Lung (tissue), 12 donors: ENCODE measurements around the gene AGPS. TPM values are rescaled to one million over a fixed set of nuclear protein-coding genes. Genes with fewer than 3 reads are reported as not detected.

Experiments
- ATAC-seq: fragments of 200-7000 bp; cut with Tn5 transposase; one replicate; pipeline ENCODE4 v1.9.1; 2020; ENCODE audit warnings: moderate number of reproducible peaks; ENCODE audit not compliant: insufficient read depth, low FRiP score
- DNase-seq, 3 donors: peaks; one replicate each; pipeline ENCODE4 v3.0.0-alpha.2; 2013 to 2017
- H3K27ac ChIP-seq, 2 donors: one replicate each; pipeline ENCODE4 v1.5.1; 2013; ENCODE audit warnings: mild to moderate bottlenecking in 2 of 2, moderate library complexity in 2 of 2, control low read depth in 1 of 2, inconsistent platforms in 1 of 2, low read depth in 1 of 2, low read length in 1 of 2
- H3K27me3 ChIP-seq, 3 donors: one replicate each; pipeline ENCODE4 v1.5.1; 2013; ENCODE audit warnings: low read length in 2 of 3; ENCODE audit not compliant: control insufficient read depth in 3 of 3, insufficient read depth in 3 of 3
- H3K36me3 ChIP-seq, 4 donors: one replicate each; pipeline ENCODE4 v1.5.1; 2013; ENCODE audit warnings: low read length in 4 of 4, mild to moderate bottlenecking in 1 of 4, moderate library complexity in 1 of 4; ENCODE audit not compliant: control insufficient read depth in 4 of 4, insufficient read depth in 4 of 4
- H3K4me1 ChIP-seq, 5 donors: one replicate each; pipeline ENCODE4 v1.5.1; 2013; ENCODE audit warnings: low read length in 5 of 5, mild to moderate bottlenecking in 2 of 5, moderate library complexity in 1 of 5; ENCODE audit not compliant: control insufficient read depth in 5 of 5, insufficient read depth in 5 of 5
- H3K4me3 ChIP-seq: one replicate; pipeline ENCODE4 v1.5.1; 2013; ENCODE audit warnings: mild to moderate bottlenecking, control low read depth, moderate library complexity
- H3K9ac ChIP-seq, 2 donors: one replicate each; pipeline ENCODE4 v1.5.1; 2013; ENCODE audit warnings: low read length in 2 of 2, control low read depth in 1 of 2; ENCODE audit not compliant: insufficient read depth in 1 of 2
- H3K9me3 ChIP-seq, 4 donors: one replicate each; pipeline ENCODE4 v1.5.1; 2013; ENCODE audit warnings: low read length in 3 of 4, mild to moderate bottlenecking in 1 of 4, moderate library complexity in 1 of 4; ENCODE audit not compliant: control insufficient read depth in 4 of 4, insufficient read depth in 3 of 4
- WGBS, 2 donors: extraction: QIAGEN DNeasy Blood & Tissue Kit; methylation state at CpG; one replicate each; pipeline ENCODE4 v1.1.7; 2013; 5-methylcytosine and 5-hydroxymethylcytosine counted together
- polyA plus RNA-seq, 2 donors: library from polyadenylated mRNA; stranded (reverse); fragments of 200-250 nt; gene quantifications; one replicate each; pipeline ENCODE4 v1.2.1, GENCODE V29; 2013
- total RNA-seq, 2 donors: library from RNA; depleted of rRNA in 1 of 2; stranded (reverse); fragments of >200 nt in 1 of 2; gene quantifications; one replicate each; pipeline ENCODE4 v1.2.1, GENCODE V29; 2014 to 2021
- TF ChIP-seq, protein P1 (sequence below): IDR thresholded peaks from 2 replicates; pipeline ENCODE4 v1.5.1; 2012; ENCODE audit warnings: mild to moderate bottlenecking; ENCODE audit errors: control extremely low read depth, extremely low read depth
- donor health status: control.
- donor health status: control.
- donor health status: Bipolar disorder and iron deficiency.
- donor health status: healthy.
- donor health status: DM: yes; HTN: yes; CAD: no.

AGPS gene
- total and polyA plus RNA-seq, 4 donors, result 5.2 to 43.9 (median 23.8) TPM

DNA sequence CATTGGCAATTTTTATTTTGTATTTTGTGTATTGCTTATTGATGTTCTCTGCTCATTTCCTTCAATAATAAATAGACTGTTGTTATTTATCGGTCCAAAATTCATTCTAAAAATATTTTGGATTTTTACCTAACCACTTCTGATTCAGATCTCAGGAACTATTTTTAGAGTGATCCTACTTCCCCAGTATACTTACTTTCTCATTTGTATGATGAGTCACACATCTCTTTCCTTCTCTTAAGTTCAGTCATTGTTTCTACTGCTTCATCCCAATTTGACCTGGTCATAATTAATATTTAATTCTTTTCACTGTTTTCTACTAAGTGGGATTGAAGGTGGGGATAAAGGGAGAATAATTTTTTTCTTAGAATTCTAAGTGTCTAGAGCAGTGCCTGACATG lies 75.1 kb downstream of the AGPS start:
- Histone ChIP-seq H3K4me1 (peaks cover 0 to 3% (median 0%) of the 10 kb centered on the region in 5 donors), H3K27me3 (no peaks in the 10 kb centered on the region), H3K9me3 (peaks cover 1 to 8% (median 4%) of the 10 kb centered on the region in 4 donors), H3K4me3 (no peak overlapping the region), H3K36me3 (peaks cover 0 to 14% (median 9%) of the 10 kb centered on the region in 4 donors), H3K9ac (no peak overlapping the region), H3K27ac (no peak overlapping the region)
- no peak for DNase-seq
- 76 to 87% methylated on average over 1 of the region's 1 CpG for WGBS, 2 donors
- TF ChIP-seq, protein P1, sequence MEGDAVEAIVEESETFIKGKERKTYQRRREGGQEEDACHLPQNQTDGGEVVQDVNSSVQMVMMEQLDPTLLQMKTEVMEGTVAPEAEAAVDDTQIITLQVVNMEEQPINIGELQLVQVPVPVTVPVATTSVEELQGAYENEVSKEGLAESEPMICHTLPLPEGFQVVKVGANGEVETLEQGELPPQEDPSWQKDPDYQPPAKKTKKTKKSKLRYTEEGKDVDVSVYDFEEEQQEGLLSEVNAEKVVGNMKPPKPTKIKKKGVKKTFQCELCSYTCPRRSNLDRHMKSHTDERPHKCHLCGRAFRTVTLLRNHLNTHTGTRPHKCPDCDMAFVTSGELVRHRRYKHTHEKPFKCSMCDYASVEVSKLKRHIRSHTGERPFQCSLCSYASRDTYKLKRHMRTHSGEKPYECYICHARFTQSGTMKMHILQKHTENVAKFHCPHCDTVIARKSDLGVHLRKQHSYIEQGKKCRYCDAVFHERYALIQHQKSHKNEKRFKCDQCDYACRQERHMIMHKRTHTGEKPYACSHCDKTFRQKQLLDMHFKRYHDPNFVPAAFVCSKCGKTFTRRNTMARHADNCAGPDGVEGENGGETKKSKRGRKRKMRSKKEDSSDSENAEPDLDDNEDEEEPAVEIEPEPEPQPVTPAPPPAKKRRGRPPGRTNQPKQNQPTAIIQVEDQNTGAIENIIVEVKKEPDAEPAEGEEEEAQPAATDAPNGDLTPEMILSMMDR, result no peak
- ATAC-seq, result no peak

DNA sequence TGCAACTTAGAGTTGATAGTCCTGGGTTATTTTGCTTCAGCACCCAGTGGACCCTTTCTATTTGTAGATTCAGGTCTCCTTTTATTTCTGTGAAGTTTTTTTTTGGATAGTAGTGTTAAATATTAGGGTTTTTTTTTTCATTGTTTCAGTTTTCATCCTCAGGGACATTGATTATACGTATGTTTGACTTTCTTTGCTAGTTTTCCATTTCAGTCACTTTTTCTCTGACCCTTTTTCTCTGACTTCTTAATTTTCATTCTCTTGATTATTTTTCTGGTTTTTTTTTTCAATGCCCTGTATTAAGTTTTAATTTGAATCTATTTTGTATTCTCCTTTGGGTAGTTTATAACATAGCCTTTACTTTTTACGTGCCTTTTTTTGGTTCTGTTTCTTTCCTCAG lies 79.4 kb downstream of the AGPS start:
- Histone ChIP-seq H3K4me1 (peaks cover 0 to 3% (median 0%) of the 10 kb centered on the region in 5 donors), H3K27ac (no peak overlapping the region), H3K9me3 (peaks cover 0 to 8% (median 3%) of the 10 kb centered on the region in 4 donors), H3K27me3 (no peaks in the 10 kb centered on the region), H3K36me3 (peaks cover 0 to 4% (median 2%) of the 10 kb centered on the region in 4 donors), H3K4me3 (no peak overlapping the region), H3K9ac (no peak overlapping the region)
- DNase-seq, result no peak
- TF ChIP-seq, protein P1, result no peak
- ATAC-seq, result no peak
- 98 to 99% methylated on average over 2 of the region's 2 CpGs for WGBS, 2 donors

DNA sequence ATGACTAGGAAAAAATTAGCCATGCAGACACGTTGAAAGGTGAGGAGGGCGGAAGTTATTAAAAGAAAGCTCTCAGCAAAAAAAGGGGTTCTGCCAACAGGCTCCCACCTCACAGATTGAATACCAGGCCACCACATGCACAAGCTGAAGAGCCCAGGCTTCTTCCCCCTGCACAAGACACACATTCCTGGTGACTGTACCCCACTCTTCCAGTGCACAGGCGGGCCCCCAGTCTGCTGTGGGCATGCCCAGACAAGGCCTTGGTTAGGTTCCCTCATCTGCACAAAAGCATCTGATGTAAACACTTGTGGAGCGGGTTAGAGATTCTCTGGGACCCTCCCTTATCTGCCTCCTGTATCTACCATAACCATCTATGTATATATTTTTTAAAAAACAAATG lies 81.7 kb downstream of the AGPS start:
- ATAC-seq (no peak), DNase-seq (no peak)
- TF ChIP-seq, protein P1, result no peak
- no peaks in the 10 kb centered on the region for H3K27me3 ChIP-seq
- H3K27ac ChIP-seq, result no peak overlapping the region
- no peak overlapping the region for H3K9ac ChIP-seq
- H3K9me3 ChIP-seq, result peaks cover 0 to 8% (median 3%) of the 10 kb centered on the region in 4 donors
- WGBS, 2 donors, result 95 to 97% methylated on average over 4 of the region's 4 CpGs
- peaks cover 0 to 11% (median 3%) of the 10 kb centered on the region in 4 donors for H3K36me3 ChIP-seq
- H3K4me1 ChIP-seq, result peaks cover 0 to 3% (median 0%) of the 10 kb centered on the region in 5 donors
- no peak overlapping the region for H3K4me3 ChIP-seq

DNA sequence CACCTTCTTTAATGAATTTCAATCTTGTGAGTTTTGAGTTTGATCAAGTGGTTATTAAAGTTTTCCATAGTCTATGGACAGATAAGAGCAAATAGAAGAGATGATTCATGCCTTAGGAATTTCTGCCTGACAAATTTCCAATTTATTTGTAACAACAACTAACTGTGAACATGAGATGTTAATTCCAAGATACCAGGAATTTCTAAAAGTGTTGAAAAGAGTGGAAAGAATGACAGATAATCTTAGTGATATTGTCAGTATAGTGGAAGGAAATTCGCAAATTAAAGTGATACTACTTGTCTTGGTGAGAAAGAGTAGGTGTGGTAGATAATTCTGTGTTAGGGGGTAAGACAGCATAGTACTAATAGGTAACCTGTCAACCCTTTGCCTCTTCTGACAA lies 82.4 kb downstream of the AGPS start:
- H3K4me1 ChIP-seq, result peaks cover 0 to 3% (median 0%) of the 10 kb centered on the region in 5 donors
- no peaks in the 10 kb centered on the region for H3K27me3 ChIP-seq
- TF ChIP-seq, protein P1, result no peak
- DNase-seq (no peak), ATAC-seq (no peak)
- 87 to 97% methylated on average over 1 of the region's 1 CpG for WGBS, 2 donors
- no peak overlapping the region for H3K27ac ChIP-seq
- H3K36me3 ChIP-seq, result peaks cover 0 to 11% (median 2%) of the 10 kb centered on the region in 4 donors
- H3K4me3 ChIP-seq, result no peak overlapping the region
- peaks cover 0 to 8% (median 3%) of the 10 kb centered on the region in 4 donors for H3K9me3 ChIP-seq
- no peak overlapping the region for H3K9ac ChIP-seq
